ENCODE results near the gene MAX. TPM values are rescaled to one million over a fixed set of nuclear protein-coding genes. Genes with fewer than 3 reads are reported as not detected.

The MAX gene
- total RNA-seq, 4 donors from 2014 or later, result 27.5 to 50.0 (median 37.2) TPM

DNA sequence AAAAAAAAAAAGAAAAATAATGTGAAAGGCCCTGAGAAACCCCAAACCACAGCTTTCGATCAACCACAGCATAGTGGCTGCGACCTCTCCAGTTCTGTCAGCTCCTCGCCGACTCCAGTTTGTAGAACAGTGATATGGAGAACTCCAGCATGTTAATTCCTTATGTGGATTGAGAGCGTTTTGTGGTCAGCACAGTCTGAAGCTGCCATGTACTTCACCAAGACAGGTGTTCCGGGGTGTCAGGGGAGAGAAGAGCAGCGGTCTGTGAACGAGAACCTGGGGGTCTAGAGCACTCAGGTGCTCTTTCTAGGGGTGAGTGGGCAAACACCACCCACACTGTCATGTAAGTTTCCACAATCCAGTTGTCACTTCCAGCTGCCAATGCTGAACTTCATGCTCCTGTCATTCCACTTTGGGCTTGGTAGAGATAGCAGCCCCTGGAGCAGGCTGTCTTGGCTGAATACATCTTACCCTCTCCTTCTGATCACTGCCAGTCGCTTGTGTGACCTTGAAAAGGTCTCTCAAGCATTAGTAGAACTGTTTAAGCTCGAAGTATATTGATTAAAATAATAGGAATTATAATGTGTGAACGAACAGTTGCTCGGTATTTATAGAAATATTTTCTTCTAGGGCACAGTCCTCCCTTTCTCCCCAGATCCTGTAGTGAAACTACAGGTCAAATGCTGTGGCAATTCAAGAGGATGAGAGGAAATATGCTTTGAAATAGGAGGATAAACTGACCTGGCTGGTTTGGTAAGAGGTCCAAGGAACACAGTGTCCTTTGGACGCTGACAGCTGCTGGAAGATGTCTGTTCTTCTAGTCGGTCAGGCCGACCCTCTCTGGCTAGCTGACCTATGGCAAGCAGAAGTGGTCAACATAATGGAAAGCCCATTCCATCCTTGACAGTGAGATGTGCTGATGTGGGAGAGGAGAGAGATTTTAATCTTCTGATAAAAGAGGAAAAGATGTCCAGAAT, 15.7 kb upstream of the MAX start:
- DNase-seq (peak; percentile 55 to 87), ATAC-seq (peak; percentile 92 to 96)
- peaks cover 8 to 11% of the 10 kb centered on the region in 2 donors for H3K4me1 ChIP-seq
- peak overlapping the region; percentile 61 to 90 (median 76) for H3K27ac ChIP-seq
- H3K9me3 ChIP-seq, result no peaks in the 10 kb centered on the region
- H3K4me3 ChIP-seq, result peak overlapping the region in 1 of 4 donors; percentile 34
- intact Hi-C loops (cut with DNase I; ENCODE audit: low total_unique reads), result no loop called here
- H3K36me3 ChIP-seq, result no peaks in the 10 kb centered on the region
- TF ChIP-seq CTCF (IDR thresholded peaks at IDR 0.05 in 4 of 5, conservative IDR thresholded peaks at IDR 0.05 in 1 of 5) (no peak), POLR2A (IDR thresholded peaks at IDR 0.05) (peak; percentile 34 to 54)
- no peaks in the 10 kb centered on the region for H3K27me3 ChIP-seq
- in situ Hi-C loops (cut with MboI; ENCODE audit: low sequenced_read_pairs in 4 of 4), result no loop called here

DNA sequence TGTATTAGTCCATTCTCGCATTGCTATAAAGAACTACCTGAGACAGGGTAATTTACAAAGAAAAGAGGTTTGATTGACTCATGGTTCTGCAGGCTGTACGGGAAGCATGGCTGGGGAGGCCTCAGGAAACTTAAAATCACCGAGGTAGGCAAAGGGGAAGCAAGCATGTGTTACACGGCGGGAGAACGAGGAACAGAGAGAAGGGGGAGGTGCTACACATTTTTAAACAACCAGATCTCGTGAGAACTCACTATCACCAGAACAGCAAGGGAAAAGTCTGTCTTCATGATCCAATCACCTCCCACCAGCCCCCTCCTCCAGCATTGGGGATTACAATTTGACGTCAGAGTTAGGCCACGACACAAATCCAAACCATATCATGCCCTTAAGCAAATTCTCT, 13.3 kb upstream of the MAX start:
- no peak for ATAC-seq

GRCh38 chr14:65110525-65110924, 8.2 kb upstream of the MAX start:
- Histone ChIP-seq H3K9me3 (no peaks in the 10 kb centered on the region), H3K4me3 (no peak overlapping the region), H3K27ac (no peak overlapping the region), H3K36me3 (no peaks in the 10 kb centered on the region), H3K4me1 (no peaks in the 10 kb centered on the region), H3K27me3 (no peaks in the 10 kb centered on the region)
- DNase-seq, result no peak
- ATAC-seq, result no peak
- no peak for TF ChIP-seq POLR2A (IDR thresholded peaks at IDR 0.05)
- TF ChIP-seq CTCF (IDR thresholded peaks at IDR 0.05 in 4 of 5, conservative IDR thresholded peaks at IDR 0.05 in 1 of 5), result no peak
- intact Hi-C loops (cut with DNase I; ENCODE audit: low total_unique reads), result no loop called here
- in situ Hi-C loops (cut with MboI; ENCODE audit: low sequenced_read_pairs in 4 of 4), result no loop called here

More for the DNA sequence above, 13.3 kb upstream of the MAX start:
- H3K9me3 ChIP-seq, result no peaks in the 10 kb centered on the region
- H3K4me1 ChIP-seq, result peaks cover 8 to 11% of the 10 kb centered on the region in 2 donors
- in situ Hi-C loops (cut with MboI; ENCODE audit: low sequenced_read_pairs in 4 of 4) (no loop called here), intact Hi-C loops (cut with DNase I; ENCODE audit: low total_unique reads) (no loop called here)
- no peak for DNase-seq
- TF ChIP-seq CTCF (IDR thresholded peaks at IDR 0.05 in 4 of 5, conservative IDR thresholded peaks at IDR 0.05 in 1 of 5) (no peak), POLR2A (IDR thresholded peaks at IDR 0.05) (no peak)
- H3K4me3 ChIP-seq, result no peak overlapping the region
- H3K27me3 ChIP-seq, result no peaks in the 10 kb centered on the region
- H3K27ac ChIP-seq, result no peak overlapping the region
- no peaks in the 10 kb centered on the region for H3K36me3 ChIP-seq

DNA sequence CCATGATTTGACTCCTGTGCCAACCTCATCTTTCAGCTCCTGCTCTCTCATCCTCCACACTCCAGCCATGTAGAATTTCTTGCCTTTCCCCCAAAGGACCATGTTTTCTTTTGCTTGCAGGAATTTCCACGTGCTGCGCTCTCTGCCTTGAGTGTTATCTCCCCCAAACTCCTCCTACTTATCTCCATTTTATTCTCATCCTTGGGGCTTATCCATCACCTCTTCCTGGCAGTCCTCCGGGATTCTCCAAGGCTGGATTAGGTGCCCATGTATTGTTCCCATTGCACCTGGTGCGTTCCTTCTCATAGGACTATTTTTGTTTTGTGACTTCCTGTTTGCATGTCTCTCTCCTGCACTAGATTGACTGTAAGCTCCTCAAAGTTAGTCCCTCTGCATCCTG, 7.0 kb upstream of the MAX start:
- Histone ChIP-seq H3K4me1 (no peaks in the 10 kb centered on the region), H3K9me3 (no peaks in the 10 kb centered on the region), H3K27ac (no peak overlapping the region), H3K27me3 (no peaks in the 10 kb centered on the region), H3K36me3 (no peaks in the 10 kb centered on the region), H3K4me3 (no peak overlapping the region)
- in situ Hi-C loops (cut with MboI; ENCODE audit: low sequenced_read_pairs in 4 of 4) (loop anchor here in 1 of 4 donors (10.0 kb wide), 1 partner anchor 125 kb away; the partner anchor contains the start of gene FNTB), intact Hi-C loops (cut with DNase I; ENCODE audit: low total_unique reads) (loop anchor here (10.0 kb wide), 1 partner anchor 255 kb away; no protein-coding TSS in a partner anchor)
- no peak for ATAC-seq
- DNase-seq, result no peak
- TF ChIP-seq POLR2A (IDR thresholded peaks at IDR 0.05) (no peak), CTCF (IDR thresholded peaks at IDR 0.05 in 4 of 5, conservative IDR thresholded peaks at IDR 0.05 in 1 of 5) (no peak)

Data from gastrocnemius medialis (tissue), 4 donors.